GM12878 (cell line): ENCODE data around the gene HAUS7. TPM values are rescaled to one million over a fixed set of nuclear protein-coding genes. Genes with fewer than 3 reads are reported as not detected.

Source experiments
- ATAC-seq: fragments of 200-7000 bp; cut with Tn5 transposase; 3 replicates; pipeline ENCODE4 v1.9.1; 2020; ENCODE audit warnings: mild to moderate bottlenecking, moderate library complexity
- BruUV-seq: library from RNA; stranded (reverse); fragments of 400-500 nt; replicated peaks from 2 replicates; lab custom pipeline; 2021; lab: Mats Ljungman, UMichigan
- CTCF ChIA-PET: fragments of 300-600 bp; sonication (Branson Sonifier 250); formaldehyde crosslinking; extraction: SDS; loops from one replicate; lab custom pipeline; 2021; ENCODE audit warnings: inconsistent platforms; lab: Yijun Ruan, JAX
- POLR2A ChIA-PET: fragments of 350-600 bp; formaldehyde crosslinking; extraction: SDS; loops from one replicate; lab custom pipeline; 2021; ENCODE audit warnings: inconsistent platforms; lab: Charles Lee
- RAD21 ChIA-PET: fragments of 300-600 bp; sonication (Branson Sonifier 250); formaldehyde crosslinking; loops from one replicate; lab custom pipeline; 2023; ENCODE audit warnings: antibody characterized with exemption; ENCODE audit not compliant: unreplicated experiment; lab: Charles Lee
- SMC1A ChIA-PET: fragments of 300-600 bp; sonication (Branson Sonifier 250); formaldehyde crosslinking; loops from one replicate; lab custom pipeline; 2023; ENCODE audit not compliant: unreplicated experiment, uncharacterized antibody; lab: Charles Lee
- DNase-seq: peaks from one replicate; pipeline ENCODE4 v3.0.0-alpha.2; 2011; ENCODE audit warnings: low read depth, low spot score
- FAIRE-seq: peaks from 3 replicates; lab custom pipeline; 2011; peaks lifted over from hg19 to GRCh38; lab: Jason Lieb, UNC
- H2AFZ ChIP-seq: 2 replicates; pipeline ENCODE4 v1.6.0; 2011; ENCODE audit warnings: low read depth, low read length, control low read depth; ENCODE audit not compliant: control insufficient read depth
- H3K27ac ChIP-seq: 2 replicates; pipeline ENCODE4 v1.5.1; 2011; ENCODE audit warnings: control low read depth; ENCODE audit not compliant: control insufficient read depth, insufficient read depth
- H3K27me3 ChIP-seq, 2 experiments: replicated peaks in 1 of 2; 2 replicates each; pipeline versions ENCODE4 v1.6.0 to v1.6.1; 2011; ENCODE audit warnings: low read length in 1 of 2; ENCODE audit not compliant: control insufficient read depth in 2 of 2, insufficient read depth in 2 of 2
- H3K36me3 ChIP-seq, 2 experiments: 2 replicates each; pipeline ENCODE4 v1.5.1; 2011; ENCODE audit warnings: low read length in 1 of 2; ENCODE audit not compliant: control insufficient read depth in 2 of 2, insufficient read depth in 2 of 2
- H3K4me1 ChIP-seq: 2 replicates; pipeline ENCODE4 v1.6.1; 2011; ENCODE audit warnings: mild to moderate bottlenecking, low read length, moderate library complexity, mixed read lengths; ENCODE audit not compliant: control insufficient read depth, insufficient read depth
- H3K4me2 ChIP-seq: 2 replicates; pipeline ENCODE4 v1.6.0; 2011; ENCODE audit warnings: control low read depth; ENCODE audit not compliant: control insufficient read depth, insufficient read depth
- H3K4me3 ChIP-seq: fragments of 200-600 bp; sonication (generic); 2 replicates; pipeline ENCODE4 v1.5.1; 2016
- H3K79me2 ChIP-seq: 2 replicates; pipeline ENCODE4 v1.6.0; 2011; ENCODE audit warnings: low read length; ENCODE audit not compliant: control insufficient read depth, insufficient read depth
- H3K9ac ChIP-seq: 2 replicates; pipeline ENCODE4 v1.8.0; 2011; ENCODE audit warnings: low read length, control low read depth, mixed read lengths; ENCODE audit not compliant: control insufficient read depth, insufficient read depth
- H3K9me3 ChIP-seq: replicated peaks from 3 replicates; pipeline ENCODE4 v1.5.1; 2011; ENCODE audit warnings: mild to moderate bottlenecking, low read length; ENCODE audit not compliant: control insufficient read depth, insufficient read depth
- H4K20me1 ChIP-seq: 2 replicates; pipeline ENCODE4 v1.6.0; 2011; ENCODE audit not compliant: control insufficient read depth, insufficient read depth
- CBFB ChIP-seq: IDR thresholded peaks from 2 replicates; pipeline ENCODE4 v1.6.1; 2016; ENCODE audit warnings: antibody characterized with exemption, low read depth
- CREB1 ChIP-seq: IDR thresholded peaks from 2 replicates; pipeline ENCODE4 v1.6.1; 2012; ENCODE audit warnings: low read depth, mild to moderate bottlenecking, inconsistent platforms
- HSF1 ChIP-seq: fragments of 150-350 bp; IDR thresholded peaks from 2 replicates; pipeline ENCODE4 v1.6.1; 2014; ENCODE audit warnings: mild to moderate bottlenecking, low read depth, low read length
- JUND ChIP-seq: IDR thresholded peaks from 2 replicates; pipeline ENCODE4 v1.6.1; 2012; ENCODE audit warnings: low read depth, mild to moderate bottlenecking, low read length, improper control_type of control experiment, moderate library complexity
- RFX5 ChIP-seq: IDR thresholded peaks from 2 replicates; pipeline ENCODE4 v1.6.1; 2011; ENCODE audit warnings: low read depth, low read length, improper control_type of control experiment
- ZNF24 ChIP-seq: fragments of 450-650 bp; IDR thresholded peaks from 2 replicates; pipeline ENCODE4 v1.6.1; 2017; ENCODE audit warnings: antibody characterized with exemption, mild to moderate bottlenecking
- WGBS: methylation state at CpG from one replicate; pipeline ENCODE4 v1.1.6; 2016; ENCODE audit warnings: low lambda C conversion rate; ENCODE audit not compliant: insufficient replicate concordance, insufficient coverage; ENCODE audit errors: missing lambda C conversion rate; 5-methylcytosine and 5-hydroxymethylcytosine counted together
- in situ Hi-C: fragments of 300-500 bp; cut with MboI; formaldehyde crosslinking; loops from 9 replicates; pipeline ENCODE4 v1.14.3; 2018; ENCODE audit warnings: mixed read lengths
- intact Hi-C: fragments of 100-400 bp; cut with micrococcal nuclease; formaldehyde crosslinking; loops from one replicate; pipeline ENCODE4 v1.14.2; 2022; ENCODE audit not compliant: unreplicated experiment
- polyA plus RNA-seq, 11 experiments: library from polyadenylated mRNA; depleted of rRNA in 4 of 11; unstranded in 6 of 11; stranded (reverse) in 5 of 11; fragments of >200 nt; fragmentation: Nextera tagmentation in 4 of 11; fragmentation: Illumina TruSeq in 1 of 11; extraction: Ambion mirVana in 4 of 11; extraction: Trizol in 1 of 11; gene quantifications; 1 replicate in 1 of 11; 2 replicates in 10 of 11; pipeline versions ENCODE4 v1.2.1 to v1.2.3, GENCODE V29; 2011 to 2016; ENCODE audit warnings: inconsistent platforms in 2 of 11, missing spikeins in 2 of 11, low read depth in 1 of 11
- total RNA-seq, 4 experiments: library from RNA; depleted of rRNA in 3 of 4; stranded (reverse); fragments of >200 nt in 3 of 4; fragmentation: Illumina TruSeq in 1 of 4; extraction: Trizol in 1 of 4; gene quantifications; 2 replicates each; pipeline versions ENCODE4 v1.2.1 to v1.2.3, GENCODE V29; 2013 to 2021
- TF ChIP-seq, protein P1 (sequence below): fragments of 450-650 bp; formaldehyde crosslinking; IDR thresholded peaks from 2 replicates; pipeline ENCODE4 v1.4.0; 2022; ENCODE audit warnings: mild to moderate bottlenecking, moderate library complexity
- TF ChIP-seq, protein P2 (sequence below): fragments of 450-650 bp; IDR thresholded peaks from 2 replicates; pipeline ENCODE4 v1.6.1; 2017; ENCODE audit warnings: mild to moderate bottlenecking, moderate library complexity

The HAUS7 gene
- total and polyA plus RNA-seq, 10 of the 15 experiments (the other 5 are each of a cell fraction or from before 2014, with no cell fraction given), result 6.7 to 63.3 (median 24.1) TPM

GRCh38 chrX:153488231-153488914 lies 18.0 kb upstream of the HAUS7 start (continued):
- TF ChIP-seq, protein P1, sequence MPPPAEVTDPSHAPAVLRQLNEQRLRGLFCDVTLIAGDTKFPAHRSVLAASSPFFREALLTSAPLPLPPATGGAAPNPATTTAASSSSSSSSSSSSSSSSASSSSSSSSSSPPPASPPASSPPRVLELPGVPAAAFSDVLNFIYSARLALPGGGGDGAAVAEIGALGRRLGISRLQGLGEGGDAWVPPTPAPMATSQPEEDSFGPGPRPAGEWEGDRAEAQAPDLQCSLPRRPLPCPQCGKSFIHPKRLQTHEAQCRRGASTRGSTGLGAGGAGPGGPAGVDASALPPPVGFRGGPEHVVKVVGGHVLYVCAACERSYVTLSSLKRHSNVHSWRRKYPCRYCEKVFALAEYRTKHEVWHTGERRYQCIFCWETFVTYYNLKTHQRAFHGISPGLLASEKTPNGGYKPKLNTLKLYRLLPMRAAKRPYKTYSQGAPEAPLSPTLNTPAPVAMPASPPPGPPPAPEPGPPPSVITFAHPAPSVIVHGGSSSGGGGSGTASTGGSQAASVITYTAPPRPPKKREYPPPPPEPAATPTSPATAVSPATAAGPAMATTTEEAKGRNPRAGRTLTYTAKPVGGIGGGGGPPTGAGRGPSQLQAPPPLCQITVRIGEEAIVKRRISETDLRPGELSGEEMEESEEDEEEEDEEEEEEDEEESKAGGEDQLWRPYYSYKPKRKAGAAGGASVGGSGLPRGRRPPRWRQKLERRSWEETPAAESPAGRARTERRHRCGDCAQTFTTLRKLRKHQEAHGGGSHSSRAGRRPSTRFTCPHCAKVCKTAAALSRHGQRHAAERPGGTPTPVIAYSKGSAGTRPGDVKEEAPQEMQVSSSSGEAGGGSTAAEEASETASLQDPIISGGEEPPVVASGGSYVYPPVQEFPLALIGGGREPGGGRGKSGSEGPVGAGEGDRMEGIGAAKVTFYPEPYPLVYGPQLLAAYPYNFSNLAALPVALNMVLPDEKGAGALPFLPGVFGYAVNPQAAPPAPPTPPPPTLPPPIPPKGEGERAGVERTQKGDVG, result no peak
- no peak for TF ChIP-seq CREB1
- TF ChIP-seq, protein P2, sequence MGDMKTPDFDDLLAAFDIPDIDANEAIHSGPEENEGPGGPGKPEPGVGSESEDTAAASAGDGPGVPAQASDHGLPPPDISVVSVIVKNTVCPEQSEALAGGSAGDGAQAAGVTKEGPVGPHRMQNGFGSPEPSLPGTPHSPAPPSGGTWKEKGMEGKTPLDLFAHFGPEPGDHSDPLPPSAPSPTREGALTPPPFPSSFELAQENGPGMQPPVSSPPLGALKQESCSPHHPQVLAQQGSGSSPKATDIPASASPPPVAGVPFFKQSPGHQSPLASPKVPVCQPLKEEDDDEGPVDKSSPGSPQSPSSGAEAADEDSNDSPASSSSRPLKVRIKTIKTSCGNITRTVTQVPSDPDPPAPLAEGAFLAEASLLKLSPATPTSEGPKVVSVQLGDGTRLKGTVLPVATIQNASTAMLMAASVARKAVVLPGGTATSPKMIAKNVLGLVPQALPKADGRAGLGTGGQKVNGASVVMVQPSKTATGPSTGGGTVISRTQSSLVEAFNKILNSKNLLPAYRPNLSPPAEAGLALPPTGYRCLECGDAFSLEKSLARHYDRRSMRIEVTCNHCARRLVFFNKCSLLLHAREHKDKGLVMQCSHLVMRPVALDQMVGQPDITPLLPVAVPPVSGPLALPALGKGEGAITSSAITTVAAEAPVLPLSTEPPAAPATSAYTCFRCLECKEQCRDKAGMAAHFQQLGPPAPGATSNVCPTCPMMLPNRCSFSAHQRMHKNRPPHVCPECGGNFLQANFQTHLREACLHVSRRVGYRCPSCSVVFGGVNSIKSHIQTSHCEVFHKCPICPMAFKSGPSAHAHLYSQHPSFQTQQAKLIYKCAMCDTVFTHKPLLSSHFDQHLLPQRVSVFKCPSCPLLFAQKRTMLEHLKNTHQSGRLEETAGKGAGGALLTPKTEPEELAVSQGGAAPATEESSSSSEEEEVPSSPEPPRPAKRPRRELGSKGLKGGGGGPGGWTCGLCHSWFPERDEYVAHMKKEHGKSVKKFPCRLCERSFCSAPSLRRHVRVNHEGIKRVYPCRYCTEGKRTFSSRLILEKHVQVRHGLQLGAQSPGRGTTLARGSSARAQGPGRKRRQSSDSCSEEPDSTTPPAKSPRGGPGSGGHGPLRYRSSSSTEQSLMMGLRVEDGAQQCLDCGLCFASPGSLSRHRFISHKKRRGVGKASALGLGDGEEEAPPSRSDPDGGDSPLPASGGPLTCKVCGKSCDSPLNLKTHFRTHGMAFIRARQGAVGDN, result no peak

DNA sequence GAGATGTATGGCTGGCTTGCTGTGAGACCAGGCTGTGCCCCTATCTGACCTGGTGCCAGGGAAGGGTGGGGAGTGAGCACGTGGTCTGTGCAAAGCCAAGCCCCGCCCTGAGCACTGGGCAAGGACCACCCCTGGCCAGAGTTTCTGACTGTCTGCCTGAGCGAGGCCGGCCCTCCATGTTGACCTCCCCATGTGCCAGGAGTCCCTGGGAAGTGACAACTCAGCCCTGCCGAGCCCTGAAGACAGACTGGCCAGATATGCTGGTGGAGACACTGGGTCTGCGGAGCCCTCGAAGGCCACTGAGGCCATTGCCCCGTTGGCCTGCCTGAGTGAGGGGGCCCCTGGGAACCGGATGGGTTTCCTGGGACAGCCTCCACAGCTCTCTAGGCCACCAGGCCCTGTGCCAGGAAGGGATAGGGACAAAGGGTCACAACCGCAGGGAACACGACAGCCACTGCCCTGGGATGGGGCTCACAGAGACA lies 17.3 kb upstream of the HAUS7 start:
- CTCF ChIA-PET, result no interaction called here
- H3K9ac ChIP-seq, result no peak overlapping the region
- 27% methylated on average over 11 of the region's 11 CpGs for WGBS
- no peak overlapping the region for H3K27ac ChIP-seq
- H3K9me3 ChIP-seq, result no peaks in the 10 kb centered on the region
- BruUV-seq, result no TSS peak
- in situ Hi-C loops (no loop called here), intact Hi-C loops (no loop called here)
- H3K4me3 ChIP-seq, result no peak overlapping the region
- DNase-seq, result no peak
- H3K79me2 ChIP-seq, result no peaks in the 10 kb centered on the region
- POLR2A ChIA-PET, result no interaction called here
- RAD21 ChIA-PET, result no interaction called here
- no peak for ATAC-seq
- FAIRE-seq, result no peak
- H2AFZ ChIP-seq, result no peak overlapping the region
- H3K4me2 ChIP-seq, result no peak overlapping the region
- SMC1A ChIA-PET, result no interaction called here
- H3K36me3 ChIP-seq, result no peaks in the 10 kb centered on the region
- H3K27me3 ChIP-seq, result no peaks in the 10 kb centered on the region
- H4K20me1 ChIP-seq, result no peaks in the 10 kb centered on the region
- no peaks in the 10 kb centered on the region for H3K4me1 ChIP-seq
- no peak for TF ChIP-seq HSF1
- no peak for TF ChIP-seq RFX5
- no peak for TF ChIP-seq CBFB
- TF ChIP-seq ZNF24, result no peak
- TF ChIP-seq, protein P2, result no peak
- no peak for TF ChIP-seq JUND
